Measurements from ENCODE around the gene PELI2. TPM values are rescaled to one million over a fixed set of nuclear protein-coding genes. Genes with fewer than 3 reads are reported as not detected.

PELI2 gene
- total RNA-seq, 2 donors from 2014 or later, result 1.1 to 2.4 TPM

GRCh38 chr14:56247495-56248200 lies 129.4 kb downstream of the PELI2 start:
- ATAC-seq (no peak), DNase-seq (ENCODE audit: low spot score) (no peak)
- H3K4me1 Mint-ChIP-seq (ENCODE audit: low read depth in 2 of 2), result peaks cover 0 to 3% of the 10 kb centered on the region in 2 donors
- peaks cover 6% of the 10 kb centered on the region for H3K36me3 Mint-ChIP-seq
- H3K27me3 Mint-ChIP-seq, result peaks cover 0 to 7% of the 10 kb centered on the region in 2 donors
- peaks cover 3% of the 10 kb centered on the region for H3K9me3 Mint-ChIP-seq
- no peak overlapping the region for H3K27ac Mint-ChIP-seq
- H3K4me3 Mint-ChIP-seq, result no peak overlapping the region

GRCh38 chr14:56248442-56248841 lies 130.2 kb downstream of the PELI2 start:
- H3K9me3 Mint-ChIP-seq, result peaks cover 4% of the 10 kb centered on the region
- H3K4me3 Mint-ChIP-seq, result no peak overlapping the region
- H3K36me3 Mint-ChIP-seq, result peaks cover 12% of the 10 kb centered on the region
- H3K4me1 Mint-ChIP-seq (ENCODE audit: low read depth in 2 of 2), result peaks cover 0 to under 1% of the 10 kb centered on the region in 2 donors
- ATAC-seq (no peak), DNase-seq (ENCODE audit: low spot score) (no peak)
- H3K27me3 Mint-ChIP-seq, result peaks cover 0 to 7% of the 10 kb centered on the region in 2 donors
- H3K27ac Mint-ChIP-seq, result no peak overlapping the region

DNA sequence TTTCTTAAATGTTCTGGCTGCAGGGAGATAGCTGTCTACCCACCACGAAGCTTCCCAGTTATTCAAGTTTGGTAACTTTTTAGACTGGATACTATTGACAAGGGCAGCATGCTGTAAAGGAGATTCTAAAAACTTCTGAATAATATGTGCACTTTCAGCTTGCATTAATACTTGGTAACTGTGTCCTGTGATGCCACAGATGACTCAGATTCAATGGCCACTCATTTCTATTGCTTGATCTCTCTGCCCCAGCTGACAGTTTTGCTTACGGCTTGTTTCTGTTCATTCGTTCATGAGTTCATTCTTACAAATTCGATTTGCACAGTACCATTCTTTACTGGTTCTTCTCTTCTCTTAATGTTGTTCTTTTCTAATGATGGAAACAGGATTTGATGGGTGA lies 142.8 kb downstream of the PELI2 start:
- Mint-ChIP-seq H3K4me1 (ENCODE audit: low read depth in 2 of 2) (peaks cover 0 to 7% of the 10 kb centered on the region in 2 donors), H3K27me3 (no peaks in the 10 kb centered on the region), H3K9me3 (peaks cover 10% of the 10 kb centered on the region), H3K27ac (no peak overlapping the region), H3K4me3 (no peak overlapping the region), H3K36me3 (peaks cover 11% of the 10 kb centered on the region)
- no peak for ATAC-seq
- no peak for DNase-seq (ENCODE audit: low spot score)

DNA sequence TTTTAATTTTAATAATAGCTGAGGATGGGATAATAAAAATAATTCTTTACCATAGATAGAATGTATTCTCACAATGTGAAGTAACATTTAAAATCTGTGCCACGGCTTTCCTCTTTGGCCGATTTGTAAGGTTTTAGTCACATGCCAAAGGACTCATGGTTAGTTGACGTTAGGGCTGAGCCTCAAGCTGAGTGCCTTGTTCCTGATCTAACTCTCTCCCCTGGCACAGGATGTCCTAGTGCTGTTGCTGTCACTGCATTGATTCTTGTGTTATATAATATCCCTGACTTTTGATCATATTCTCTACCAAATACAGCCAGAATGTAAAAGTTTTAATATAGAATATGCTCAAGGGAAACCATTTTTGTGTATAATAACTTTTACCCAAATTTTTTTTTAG lies 144.3 kb downstream of the PELI2 start:
- ATAC-seq (no peak), DNase-seq (ENCODE audit: low spot score) (no peak)
- Mint-ChIP-seq H3K27me3 (no peaks in the 10 kb centered on the region), H3K27ac (no peak overlapping the region), H3K9me3 (peaks cover 10% of the 10 kb centered on the region), H3K4me3 (no peak overlapping the region), H3K36me3 (peaks cover 11% of the 10 kb centered on the region), H3K4me1 (ENCODE audit: low read depth in 2 of 2) (peaks cover 0 to 7% of the 10 kb centered on the region in 2 donors)

- DNase-seq (ENCODE audit: low spot score), result no peak
- no peak overlapping the region for H3K4me3 Mint-ChIP-seq
- peaks cover 0 to 5% of the 10 kb centered on the region in 2 donors for H3K4me1 Mint-ChIP-seq (ENCODE audit: low read depth in 2 of 2)
- no peaks in the 10 kb centered on the region for H3K27me3 Mint-ChIP-seq
- H3K36me3 Mint-ChIP-seq, result no peaks in the 10 kb centered on the region
- no peak overlapping the region for H3K27ac Mint-ChIP-seq
- H3K9me3 Mint-ChIP-seq, result no peaks in the 10 kb centered on the region
- ATAC-seq, result no peak
These were observed 149.8 kb downstream of the PELI2 start for GRCh38 chr14:56268039-56268438.

- H3K27ac Mint-ChIP-seq, result no peak overlapping the region
- no peak for DNase-seq (ENCODE audit: low spot score)
- no peak overlapping the region for H3K4me3 Mint-ChIP-seq
- H3K9me3 Mint-ChIP-seq, result no peaks in the 10 kb centered on the region
- H3K4me1 Mint-ChIP-seq (ENCODE audit: low read depth in 2 of 2), result peaks cover 0 to 5% of the 10 kb centered on the region in 2 donors
- no peak for ATAC-seq
- H3K27me3 Mint-ChIP-seq, result no peaks in the 10 kb centered on the region
- no peaks in the 10 kb centered on the region for H3K36me3 Mint-ChIP-seq
These were observed 150.5 kb downstream of the PELI2 start for GRCh38 chr14:56268673-56269072.

DNA sequence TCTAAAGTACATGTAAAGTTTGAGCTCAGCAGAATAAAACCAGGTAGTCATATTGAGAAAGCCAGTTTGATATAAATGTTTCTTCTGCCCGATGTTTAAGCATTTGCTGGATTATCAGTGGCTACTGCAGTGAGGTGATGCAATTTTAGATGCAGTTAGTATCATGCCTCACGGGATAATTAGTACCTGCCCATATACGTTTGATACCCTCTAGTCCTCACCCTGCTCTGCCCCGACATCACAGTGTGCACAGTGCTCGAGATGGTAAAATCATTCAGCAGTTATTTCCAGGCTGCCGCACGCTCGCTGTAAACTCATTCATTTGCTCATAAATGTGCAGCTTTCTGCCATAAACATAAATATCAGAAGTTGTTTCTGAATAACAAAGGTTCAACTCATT lies 152.7 kb downstream of the PELI2 start:
- ATAC-seq, result no peak
- Mint-ChIP-seq H3K9me3 (no peaks in the 10 kb centered on the region), H3K27ac (no peak overlapping the region), H3K27me3 (no peaks in the 10 kb centered on the region), H3K4me3 (no peak overlapping the region), H3K4me1 (ENCODE audit: low read depth in 2 of 2) (no peaks in the 10 kb centered on the region), H3K36me3 (no peaks in the 10 kb centered on the region)
- no peak for DNase-seq (ENCODE audit: low spot score)

DNA sequence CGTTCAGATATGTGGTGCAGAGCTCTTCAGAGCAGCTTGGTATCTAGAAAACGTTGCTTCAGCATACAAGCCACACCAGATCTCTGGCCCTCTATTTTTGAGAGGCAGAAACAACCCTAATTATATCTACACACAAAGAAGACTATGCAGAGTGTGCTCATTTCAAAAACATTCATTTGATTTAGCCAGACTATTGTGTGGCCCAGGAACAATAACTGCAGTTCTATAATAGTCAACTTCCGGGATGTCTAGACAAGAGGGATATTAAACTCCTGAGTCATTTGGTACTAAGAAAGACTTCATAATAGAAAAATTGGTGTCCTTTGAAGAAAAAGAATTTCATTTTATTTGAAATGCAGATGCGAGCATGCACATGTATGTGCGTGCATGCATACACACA lies 153.8 kb downstream of the PELI2 start:
- Mint-ChIP-seq H3K27me3 (no peaks in the 10 kb centered on the region), H3K27ac (no peak overlapping the region), H3K4me3 (no peak overlapping the region), H3K4me1 (ENCODE audit: low read depth in 2 of 2) (no peaks in the 10 kb centered on the region), H3K9me3 (no peaks in the 10 kb centered on the region), H3K36me3 (no peaks in the 10 kb centered on the region)
- no peak for ATAC-seq
- no peak for DNase-seq (ENCODE audit: low spot score)

DNA sequence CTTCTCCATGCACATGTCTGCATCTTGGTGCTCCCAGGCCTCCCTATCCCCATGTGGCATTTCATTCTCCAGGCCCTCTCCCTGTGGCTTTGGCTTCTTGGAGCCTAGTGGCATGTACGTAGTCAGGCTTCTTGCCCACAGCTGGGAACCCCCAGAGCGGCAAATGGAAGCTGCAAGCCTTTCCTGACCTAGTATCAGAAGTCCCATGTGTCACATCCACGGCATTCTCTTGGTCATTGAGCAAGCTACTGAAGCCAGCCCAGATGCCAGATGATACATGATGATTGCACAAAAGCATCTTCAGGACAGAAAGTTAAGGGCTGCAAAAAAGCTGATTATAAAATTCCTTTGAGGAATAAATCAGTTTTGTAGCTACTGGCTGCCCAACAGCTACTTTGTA lies 154.9 kb downstream of the PELI2 start:
- Mint-ChIP-seq H3K27ac (no peak overlapping the region), H3K4me3 (no peak overlapping the region), H3K27me3 (no peaks in the 10 kb centered on the region), H3K4me1 (ENCODE audit: low read depth in 2 of 2) (no peaks in the 10 kb centered on the region), H3K36me3 (no peaks in the 10 kb centered on the region), H3K9me3 (no peaks in the 10 kb centered on the region)
- ATAC-seq, result no peak
- DNase-seq (ENCODE audit: low spot score), result no peak

DNA sequence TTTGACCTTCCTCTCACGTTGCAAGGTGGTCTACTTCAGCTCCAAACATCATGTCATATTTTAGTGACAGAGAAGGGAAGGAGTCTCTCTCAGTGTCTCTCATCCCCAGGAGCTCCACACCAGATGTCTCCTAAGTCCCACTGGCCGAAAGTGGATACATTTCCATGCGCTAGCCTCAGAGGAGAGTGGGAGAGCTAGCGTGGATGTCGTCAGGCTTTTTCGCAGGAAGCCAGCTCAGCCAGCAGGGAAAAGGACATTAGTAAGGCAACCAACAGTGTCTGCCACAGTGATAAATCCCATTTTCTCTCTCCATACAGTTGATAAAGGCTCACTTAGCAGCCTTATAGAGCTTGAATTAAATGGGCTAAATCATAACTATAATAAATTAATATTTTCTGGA lies 155.7 kb downstream of the PELI2 start:
- no peaks in the 10 kb centered on the region for H3K4me1 Mint-ChIP-seq (ENCODE audit: low read depth in 2 of 2)
- H3K36me3 Mint-ChIP-seq, result no peaks in the 10 kb centered on the region
- DNase-seq (ENCODE audit: low spot score) (no peak), ATAC-seq (no peak)
- no peaks in the 10 kb centered on the region for H3K27me3 Mint-ChIP-seq
- no peak overlapping the region for H3K27ac Mint-ChIP-seq
- no peaks in the 10 kb centered on the region for H3K9me3 Mint-ChIP-seq
- H3K4me3 Mint-ChIP-seq, result no peak overlapping the region

GRCh38 chr14:56274556-56274955 lies 156.3 kb downstream of the PELI2 start:
- ATAC-seq, result no peak
- Mint-ChIP-seq H3K27ac (no peak overlapping the region), H3K9me3 (no peaks in the 10 kb centered on the region), H3K4me3 (no peak overlapping the region), H3K4me1 (ENCODE audit: low read depth in 2 of 2) (no peaks in the 10 kb centered on the region), H3K27me3 (no peaks in the 10 kb centered on the region), H3K36me3 (no peaks in the 10 kb centered on the region)
- DNase-seq (ENCODE audit: low spot score), result no peak

GRCh38 chr14:56276108-56276507 lies 157.9 kb downstream of the PELI2 start:
- Mint-ChIP-seq H3K4me3 (no peak overlapping the region), H3K27ac (no peak overlapping the region), H3K36me3 (no peaks in the 10 kb centered on the region), H3K9me3 (no peaks in the 10 kb centered on the region), H3K27me3 (no peaks in the 10 kb centered on the region), H3K4me1 (ENCODE audit: low read depth in 2 of 2) (no peaks in the 10 kb centered on the region)
- DNase-seq (ENCODE audit: low spot score) (no peak), ATAC-seq (no peak)

DNA sequence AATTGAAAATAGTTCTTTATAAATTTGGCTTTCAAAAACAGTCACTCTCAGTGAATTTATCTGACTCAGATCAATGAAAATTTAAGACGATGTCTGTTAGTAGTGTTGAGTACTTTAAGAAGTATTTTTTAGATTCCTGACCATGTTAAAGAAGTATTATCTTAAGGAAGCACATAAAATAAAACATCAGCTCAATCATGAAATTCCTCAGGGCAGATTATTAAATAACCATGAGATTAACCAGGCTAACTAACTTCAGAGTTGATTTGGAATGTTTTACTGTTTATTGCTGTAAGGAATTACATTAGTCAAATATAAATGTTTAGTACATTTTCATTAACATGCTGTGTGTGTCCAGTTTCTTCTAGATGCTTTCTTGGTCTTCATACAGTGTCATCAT lies 160.2 kb downstream of the PELI2 start:
- ATAC-seq, result no peak
- H3K4me1 Mint-ChIP-seq (ENCODE audit: low read depth in 2 of 2), result no peaks in the 10 kb centered on the region

DNA sequence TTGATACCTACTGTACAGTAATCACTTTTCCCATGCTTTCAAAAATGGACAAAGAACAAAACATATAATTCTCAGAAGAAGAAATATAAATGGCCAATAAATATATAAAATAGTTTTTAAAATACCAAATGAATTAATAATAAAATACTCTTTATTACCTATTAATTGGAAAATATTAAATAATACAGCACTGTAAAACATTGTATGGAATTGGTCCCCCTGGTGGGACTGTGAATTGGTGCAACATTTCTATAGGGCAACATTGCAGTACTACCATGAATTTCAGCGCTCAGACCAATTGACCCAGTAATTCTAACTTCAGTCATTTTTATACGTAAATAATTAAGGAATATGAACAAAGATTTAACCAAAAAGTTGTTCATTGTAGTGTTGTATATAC lies 162.6 kb downstream of the PELI2 start:
- no peak for DNase-seq (ENCODE audit: low spot score)
- H3K4me3 Mint-ChIP-seq, result no peak overlapping the region

More for the DNA sequence above, 160.2 kb downstream of the PELI2 start:
- H3K4me3 Mint-ChIP-seq, result no peak overlapping the region
- no peak overlapping the region for H3K27ac Mint-ChIP-seq
- no peaks in the 10 kb centered on the region for H3K27me3 Mint-ChIP-seq
- H3K36me3 Mint-ChIP-seq, result no peaks in the 10 kb centered on the region
- no peaks in the 10 kb centered on the region for H3K9me3 Mint-ChIP-seq
- no peak for DNase-seq (ENCODE audit: low spot score)

DNA sequence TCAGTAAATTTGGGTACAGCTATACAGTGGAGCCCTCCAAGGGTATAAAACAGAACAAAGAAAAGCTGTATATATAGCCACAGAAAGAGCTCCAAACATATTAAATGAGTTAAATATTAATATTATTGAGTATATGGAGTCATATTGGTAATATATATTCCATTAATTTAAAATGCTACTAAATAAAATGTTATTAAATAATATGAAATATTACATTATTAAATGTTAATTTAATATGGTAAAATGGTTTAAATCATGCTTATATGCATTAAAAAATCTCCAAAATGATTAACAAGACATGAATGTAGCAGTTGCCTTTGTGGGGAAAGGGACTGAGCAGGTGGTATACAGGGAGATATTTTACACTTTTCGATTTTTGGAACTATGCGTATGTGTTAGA lies 164.0 kb downstream of the PELI2 start:
- no peak for ATAC-seq
- Mint-ChIP-seq H3K4me3 (no peak overlapping the region), H3K27me3 (no peaks in the 10 kb centered on the region), H3K27ac (no peak overlapping the region), H3K9me3 (no peaks in the 10 kb centered on the region), H3K4me1 (ENCODE audit: low read depth in 2 of 2) (no peaks in the 10 kb centered on the region), H3K36me3 (no peaks in the 10 kb centered on the region)
- DNase-seq (ENCODE audit: low spot score), result no peak

More for the DNA sequence above, 162.6 kb downstream of the PELI2 start:
- Mint-ChIP-seq H3K4me1 (ENCODE audit: low read depth in 2 of 2) (no peaks in the 10 kb centered on the region), H3K36me3 (no peaks in the 10 kb centered on the region), H3K27me3 (no peaks in the 10 kb centered on the region), H3K9me3 (no peaks in the 10 kb centered on the region), H3K27ac (no peak overlapping the region)
- ATAC-seq, result no peak

Data from natural killer cell treated with Interleukin-12 subunit alpha and Interleukin-12 subunit beta and Interleukin-15 and Interleukin-18, amount 100 ng/mL, for 72 hours (primary cell).